Stimulated activated CD4-positive, alpha-beta T cell treated with anti-CD3 and anti-CD28 coated beads, Interleukin-1b, Interleukin-23, amount 100 ng/mL, for 24 hours (primary cell): ENCODE measurements around the gene APOBR.
"Not testable (repeated sequence)": the region's sequence is repeated elsewhere in the genome, so short reads cannot be mapped to it uniquely, and the experiment has no call there.

Source experiments
- DNase-seq, 4 experiments: peaks; one replicate each; pipeline ENCODE4 v3.0.0-alpha.2; 2020; ENCODE audit warnings: low read depth in 4 of 4, low spot score in 1 of 4

Gene APOBR

DNA sequence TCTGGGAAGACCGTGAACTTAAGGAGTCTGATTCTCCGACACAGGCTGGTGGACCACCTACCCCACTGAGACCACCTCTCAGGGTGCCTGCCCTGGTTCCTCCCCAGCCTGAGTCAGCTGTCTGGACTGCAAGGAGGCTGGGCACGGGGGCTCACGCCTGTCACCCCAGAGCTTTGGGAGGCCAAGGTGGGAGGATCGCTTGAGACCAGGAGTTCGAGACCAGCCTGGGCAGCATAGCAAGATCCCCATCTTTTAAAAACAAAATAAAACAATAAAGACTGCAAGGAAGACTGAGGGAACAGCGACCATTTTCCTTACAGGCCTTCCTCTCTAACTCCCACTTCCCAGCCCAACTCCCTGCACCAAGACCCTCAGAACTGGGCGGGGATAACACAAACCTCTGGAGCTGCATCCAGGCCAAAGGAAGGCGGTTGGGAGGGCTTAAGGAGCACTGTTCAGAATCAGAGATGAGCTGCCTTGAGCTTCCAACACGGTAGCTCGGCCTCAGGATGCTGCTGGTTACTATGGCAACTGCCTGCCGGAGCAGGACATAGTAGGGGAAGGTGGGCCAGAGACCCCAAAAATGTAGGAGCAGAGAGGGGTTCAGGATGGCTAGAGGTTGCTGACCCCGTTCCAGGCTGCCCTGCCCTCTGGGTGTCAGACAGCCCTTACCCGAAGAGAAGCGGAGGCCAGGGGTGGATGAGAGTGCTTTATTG lies 4.4 kb downstream of the APOBR start:
- DNase-seq, result no peak

DNA sequence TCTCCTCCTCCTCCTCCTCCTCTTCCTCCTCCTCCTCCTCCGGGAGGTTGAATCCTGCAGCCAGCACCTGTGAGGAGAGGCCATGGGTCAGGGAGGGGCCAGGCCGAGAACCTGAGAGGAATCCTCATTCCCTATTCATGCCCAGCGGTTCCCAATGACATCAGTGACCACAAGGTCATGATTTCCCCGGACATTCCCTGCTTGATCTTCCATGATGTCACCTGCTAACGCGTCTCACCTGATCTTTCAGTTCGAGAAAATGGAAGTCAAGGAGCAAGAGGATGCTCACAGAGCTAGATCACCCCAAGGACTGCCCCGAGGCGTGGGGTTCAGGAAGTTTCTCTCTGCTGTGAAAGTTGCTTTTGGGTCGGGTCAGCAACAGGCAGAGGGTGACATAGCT lies 5.4 kb downstream of the APOBR start:
- DNase-seq, result no peak

GRCh38 chr16:28500476-28501180 lies 6.2 kb downstream of the APOBR start:
- not testable (repeated sequence) for DNase-seq

- no peak for DNase-seq
Observed at GRCh38 chr16:28501258-28502232, 7.1 kb downstream of the APOBR start.

DNA sequence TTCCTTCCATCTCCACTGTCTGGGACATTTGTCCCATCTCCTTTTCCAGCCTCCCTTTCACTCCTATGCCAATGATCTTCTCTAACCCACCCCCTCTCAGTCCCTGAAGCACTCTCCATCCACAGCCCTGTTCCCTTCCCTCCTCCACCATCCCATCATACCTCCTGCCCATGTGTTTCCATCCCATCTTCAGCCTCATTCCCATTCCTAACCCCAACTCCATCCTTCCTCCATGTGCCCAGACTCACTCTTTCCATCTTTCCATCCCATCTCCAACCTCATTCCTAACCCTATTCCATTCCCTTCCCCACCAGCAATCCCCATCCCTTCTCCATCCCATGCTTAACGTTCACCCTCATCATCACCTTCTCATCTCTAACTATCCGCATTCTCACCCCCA lies 7.8 kb downstream of the APOBR start:
- DNase-seq, result no peak

DNA sequence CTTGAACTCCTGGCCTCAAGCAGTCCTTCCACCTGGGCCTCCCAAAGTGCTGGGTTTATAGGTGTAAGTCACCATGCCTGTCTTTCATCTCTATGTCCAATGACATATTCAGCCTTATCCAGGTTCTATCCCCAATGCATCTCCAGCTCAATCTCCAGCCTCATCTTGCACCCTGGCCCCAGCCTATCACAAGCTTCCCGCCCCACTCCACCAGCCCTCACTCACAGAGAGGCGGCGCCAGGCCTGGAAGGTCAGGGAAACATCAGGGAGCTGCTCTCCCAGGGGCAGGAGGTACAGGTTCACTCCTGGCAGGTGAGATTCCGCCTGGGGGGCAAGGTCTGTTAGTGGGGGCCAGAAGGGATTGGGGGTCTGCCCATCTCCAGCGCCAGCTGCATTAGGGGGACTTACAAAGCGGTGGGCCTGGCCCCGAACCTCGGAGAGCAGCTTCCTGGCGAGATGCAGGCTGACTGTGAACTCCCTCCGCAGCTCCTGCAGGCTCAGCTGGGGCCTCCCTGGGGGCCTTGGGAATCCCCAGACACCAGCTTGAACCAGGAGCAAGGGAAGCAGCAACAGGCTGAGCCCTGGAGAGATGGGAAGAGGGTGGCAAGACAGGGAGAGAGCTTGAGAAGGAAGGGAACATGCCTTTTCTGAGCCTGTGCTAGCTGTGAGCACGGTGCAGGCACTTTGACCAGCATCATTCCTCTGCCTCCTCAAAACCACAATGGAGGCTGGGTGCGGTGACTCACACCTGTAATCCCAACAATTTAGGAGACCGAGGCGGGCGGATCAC lies 9.2 kb downstream of the APOBR start:
- DNase-seq, result no peak

- DNase-seq, result no peak
Observed at GRCh38 chr16:28504707-28505404, 10.4 kb downstream of the APOBR start.

- DNase-seq, result no peak
Observed at GRCh38 chr16:28505489-28506137, 11.2 kb downstream of the APOBR start.

GRCh38 chr16:28511031-28511430 lies 16.6 kb downstream of the APOBR start:
- DNase-seq, result no peak

- no peak for DNase-seq
Observed at GRCh38 chr16:28511801-28512789, 17.7 kb downstream of the APOBR start.

DNA sequence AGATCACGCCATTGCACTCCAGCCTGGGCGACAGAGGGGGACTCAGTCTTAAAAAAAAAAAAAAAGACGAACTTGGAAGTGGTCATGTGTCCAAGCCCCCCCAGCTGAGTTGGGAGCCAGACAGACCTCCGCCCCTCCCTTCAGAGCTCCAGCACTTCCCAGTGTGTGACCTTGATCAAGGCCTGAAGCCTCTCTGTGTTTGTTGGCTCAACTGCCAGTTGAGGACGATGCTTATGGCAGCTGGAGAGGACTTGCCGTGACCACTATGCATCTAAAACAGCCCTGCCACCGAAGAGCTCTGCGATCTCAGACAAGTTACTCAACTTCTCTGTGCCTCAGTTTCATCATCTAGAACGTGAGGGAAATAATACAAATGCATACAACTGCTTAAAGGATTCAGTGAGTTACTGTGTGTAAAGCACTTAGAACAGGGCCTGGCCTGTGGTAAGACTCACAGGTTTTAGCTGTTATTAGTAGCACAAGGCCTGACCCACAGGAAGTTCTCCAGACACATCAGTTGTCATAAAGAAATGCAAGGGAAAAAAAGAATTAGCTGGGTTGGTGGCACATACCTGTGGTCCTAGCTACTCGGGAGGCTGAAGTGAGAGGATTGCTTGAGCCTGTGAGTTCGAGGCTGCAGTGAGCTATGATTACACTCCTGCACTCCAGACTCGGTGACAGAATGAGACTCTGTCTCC lies 19.2 kb downstream of the APOBR start:
- no peak for DNase-seq

GRCh38 chr16:28514246-28514645 lies 19.8 kb downstream of the APOBR start:
- no peak for DNase-seq

DNA sequence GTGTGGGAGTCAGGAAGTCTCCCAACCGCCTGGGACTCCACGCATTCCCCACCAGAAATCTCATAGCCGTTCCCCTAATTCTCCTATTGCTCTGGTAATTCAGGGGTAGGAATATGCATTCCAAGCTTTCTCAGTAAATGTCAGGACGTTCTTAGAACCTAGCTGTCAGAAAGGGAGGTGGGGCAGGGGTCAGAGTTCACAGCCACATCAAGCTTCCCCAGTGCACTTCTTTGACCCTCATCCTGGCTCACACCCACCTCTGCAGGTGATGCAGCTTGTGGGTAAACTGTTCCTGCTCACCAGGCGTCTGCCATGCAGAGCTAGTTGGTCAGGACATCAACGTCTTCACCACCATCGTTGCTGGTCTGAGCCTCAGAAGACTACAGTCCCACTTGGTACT lies 26.2 kb downstream of the APOBR start:
- DNase-seq, result no peak

- DNase-seq, result no peak
Observed at GRCh38 chr16:28521436-28521835, 27.0 kb downstream of the APOBR start.

GRCh38 chr16:28522792-28523191 lies 28.3 kb downstream of the APOBR start:
- DNase-seq, result no peak

DNA sequence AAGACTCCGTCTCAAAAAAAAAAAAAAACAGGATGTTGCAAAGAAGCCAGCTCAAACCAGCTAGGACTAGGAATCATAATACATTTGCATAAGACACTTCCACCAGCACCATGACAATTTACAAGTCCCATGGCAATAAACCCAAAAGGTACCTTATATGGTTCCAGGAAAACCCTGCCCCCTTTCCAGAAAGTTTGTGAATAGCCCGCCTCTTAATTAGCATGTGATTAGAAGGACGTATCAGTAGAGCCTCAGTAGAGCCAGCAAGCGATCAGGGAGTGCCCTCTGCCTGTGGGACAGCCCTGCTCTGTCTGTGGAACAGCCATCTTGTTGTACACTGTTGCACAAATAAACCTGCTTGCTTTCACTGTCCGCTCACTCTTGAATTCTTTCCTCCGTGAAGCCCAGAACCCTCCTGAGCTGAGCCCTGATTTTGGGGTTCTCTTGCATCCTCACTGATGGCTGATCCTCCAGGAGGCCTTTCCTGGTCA lies 30.3 kb downstream of the APOBR start:
- no peak for DNase-seq

DNA sequence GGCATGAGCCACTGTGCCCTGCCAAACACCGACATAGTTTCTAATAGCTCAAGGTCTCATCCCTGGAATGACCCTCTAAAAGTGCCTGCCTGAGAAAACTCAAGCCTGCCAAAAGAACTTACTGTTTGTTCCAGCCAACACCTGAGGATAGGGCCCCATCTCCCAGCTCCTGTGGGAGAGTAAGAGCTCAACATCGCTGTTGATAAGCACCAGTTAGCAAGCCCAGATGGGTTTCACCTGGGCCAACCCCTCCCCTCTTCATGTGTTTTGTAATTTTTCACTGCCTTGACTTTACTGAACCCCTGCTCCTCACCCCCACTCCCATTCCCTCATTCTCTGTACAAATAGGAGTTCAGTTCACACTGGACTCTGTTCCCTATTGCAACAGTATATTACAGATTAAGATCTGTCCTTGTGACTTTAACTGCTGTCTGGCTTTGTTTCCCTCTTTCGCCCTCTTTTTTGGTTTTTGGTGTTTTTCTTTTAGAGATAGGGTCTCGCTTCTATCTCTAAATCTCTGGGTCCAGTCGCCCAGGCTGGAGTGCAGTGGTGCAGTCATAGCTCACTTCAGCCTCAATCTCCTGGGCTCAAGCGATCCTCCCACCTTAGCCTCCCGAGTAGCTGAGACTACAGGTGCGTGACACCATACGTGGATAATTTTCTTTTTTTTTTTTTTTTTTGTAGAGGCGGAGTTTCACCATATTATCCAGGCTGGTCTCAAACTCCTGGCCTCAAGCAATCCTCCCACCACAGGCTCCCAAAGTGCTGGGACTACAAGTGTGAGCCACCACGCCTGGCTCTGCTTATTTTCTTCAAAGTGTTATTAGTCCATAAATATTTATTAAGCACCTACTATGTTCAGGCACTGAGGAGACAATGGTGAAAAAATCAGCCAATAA lies 32.0 kb downstream of the APOBR start:
- no peak for DNase-seq
